AG04449 (cell line): Measurements from ENCODE around the gene CFHR2.
"Not testable (repeated sequence)": the region's sequence is repeated elsewhere in the genome, so short reads cannot be mapped to it uniquely, and the experiment has no call there.

Experiments used
- CTCF ChIA-PET: fragments of 350-600 bp; formaldehyde crosslinking; extraction: SDS; loops from one replicate; lab custom pipeline; 2021; ENCODE audit warnings: antibody characterized with exemption; lab: Yijun Ruan, JAX
- POLR2A ChIA-PET: fragments of 400-600, 350-600 bp; formaldehyde crosslinking; extraction: SDS; loops from one replicate; lab custom pipeline; 2020; ENCODE audit warnings: antibody characterized with exemption, inconsistent platforms; lab: Yijun Ruan, JAX
- DNase-seq: peaks from one replicate; pipeline ENCODE4 v3.0.0-alpha.2; 2010; ENCODE audit warnings: low read depth, low spot score
- H3K4me3 ChIP-seq: 2 replicates; pipeline ENCODE4 v1.5.1; 2011; ENCODE audit warnings: low read depth, mild to moderate bottlenecking, control low read depth, low read length
- CTCF ChIP-seq: IDR thresholded peaks from one replicate; pipeline ENCODE4 v1.5.1; 2011; ENCODE audit warnings: mild to moderate bottlenecking, moderate library complexity, low read length, control low read depth, inconsistent platforms; ENCODE audit not compliant: insufficient read depth; ENCODE audit errors: missing control alignments

CFHR2 gene

GRCh38 chr1:196976278-196976677, 32.7 kb downstream of the CFHR2 start:
- POLR2A ChIA-PET, result no interaction called here
- TF ChIP-seq CTCF, result no peak
- CTCF ChIA-PET, result no interaction called here
- no peak overlapping the region for H3K4me3 ChIP-seq
- DNase-seq, result no peak

GRCh38 chr1:196977278-196977677, 33.7 kb downstream of the CFHR2 start, which contains the start of gene CFHR5:
TSS of gene CFHR5 (plus strand) at chr1:196977556. CDS start at chr1:196977665, 109 bp downstream.
- no peak for TF ChIP-seq CTCF
- ChIA-PET POLR2A (no interaction called here), CTCF (no interaction called here)
- DNase-seq, result no peak
- no peak within 1 kb of the TSS for H3K4me3 ChIP-seq

- H3K4me3 ChIP-seq, result no peak overlapping the region
- no peak for TF ChIP-seq CTCF
- no peak for DNase-seq
- ChIA-PET POLR2A (no interaction called here), CTCF (no interaction called here)
Observed at GRCh38 chr1:196980859-196981258, 37.3 kb downstream of the CFHR2 start.

- H3K4me3 ChIP-seq, DNase-seq, CTCF ChIA-PET, POLR2A ChIA-PET: not testable (repeated sequence)
Observed at GRCh38 chr1:196982247-196982646, 38.7 kb downstream of the CFHR2 start.

GRCh38 chr1:196991919-196992651, 48.5 kb downstream of the CFHR2 start:
- H3K4me3 ChIP-seq, CTCF ChIA-PET, POLR2A ChIA-PET, DNase-seq: not testable (repeated sequence)

GRCh38 chr1:196993916-196994315, 50.4 kb downstream of the CFHR2 start:
- ChIA-PET CTCF (interaction anchor here (0.8 to 1.0 kb wide), 2 partner anchors 8 to 28 kb away, joined by 3 to 4 read pairs; no protein-coding TSS in a partner anchor), POLR2A (no interaction called here)
- no peak overlapping the region for H3K4me3 ChIP-seq
- TF ChIP-seq CTCF, result no peak
- no peak for DNase-seq

GRCh38 chr1:196997423-196997822, 53.9 kb downstream of the CFHR2 start:
- POLR2A ChIA-PET, result no interaction called here
- DNase-seq, result peak; percentile 54
- CTCF ChIA-PET, result no interaction called here
- H3K4me3 ChIP-seq, result no peak overlapping the region
- TF ChIP-seq CTCF, result no peak
